HEK293T (cell line): ENCODE data around the gene CREB5.

ENCODE experiments used
- CTCF ChIA-PET: fragments of 350-600 bp; formaldehyde crosslinking; extraction: SDS; loops from one replicate; lab custom pipeline; 2021; ENCODE audit warnings: antibody characterized with exemption, inconsistent platforms; lab: Yijun Ruan, JAX
- POLR2A ChIA-PET: fragments of 350-600 bp; formaldehyde crosslinking; extraction: SDS; loops from one replicate; lab custom pipeline; 2020; ENCODE audit warnings: antibody characterized with exemption, inconsistent platforms; lab: Yijun Ruan, JAX
- DNase-seq: peaks from one replicate; pipeline ENCODE4 v3.0.0; 2012; ENCODE audit warnings: mixed read lengths; ENCODE audit errors: extremely low spot score
- ARNT ChIP-seq: fragments of 450-650 bp; IDR thresholded peaks from 2 replicates; pipeline ENCODE4 v1.6.1; 2017; ENCODE audit warnings: mild to moderate bottlenecking
- BHLHE40 ChIP-seq: fragments of 450-650 bp; IDR thresholded peaks from 2 replicates; pipeline ENCODE4 v1.6.1; 2016; ENCODE audit warnings: mild to moderate bottlenecking, moderate library complexity, borderline replicate concordance
- CTBP1 ChIP-seq: fragments of 450-650 bp; IDR thresholded peaks from 2 replicates; pipeline ENCODE4 v1.6.1; 2016; ENCODE audit warnings: borderline replicate concordance
- ELF4 ChIP-seq: fragments of 450-650 bp; IDR thresholded peaks from 2 replicates; pipeline ENCODE4 v1.6.1; 2017; ENCODE audit warnings: antibody characterized with exemption
- FOXA1 ChIP-seq: fragments of 450-650 bp; IDR thresholded peaks from 2 replicates; pipeline ENCODE4 v1.6.1; 2016; ENCODE audit warnings: mild to moderate bottlenecking
- FOXK2 ChIP-seq: fragments of 450-650 bp; IDR thresholded peaks from 2 replicates; pipeline ENCODE4 v1.6.1; 2016; ENCODE audit warnings: mild to moderate bottlenecking
- FOXM1 ChIP-seq: fragments of 450-650 bp; IDR thresholded peaks from 2 replicates; pipeline ENCODE4 v1.6.1; 2017; ENCODE audit warnings: mild to moderate bottlenecking, borderline replicate concordance
- HDGF ChIP-seq: fragments of 450-650 bp; IDR thresholded peaks from 2 replicates; pipeline ENCODE4 v1.6.1; 2017; ENCODE audit warnings: antibody characterized with exemption, borderline replicate concordance
- L3MBTL2 ChIP-seq: fragments of 450-650 bp; conservative IDR thresholded peaks from 2 replicates; pipeline ENCODE4 v1.6.1; 2016; ENCODE audit warnings: mild to moderate bottlenecking
- LEF1 ChIP-seq: fragments of 450-650 bp; IDR thresholded peaks from 2 replicates; pipeline ENCODE4 v1.6.1; 2017; ENCODE audit warnings: mild to moderate bottlenecking, borderline replicate concordance
- NFRKB ChIP-seq: fragments of 450-650 bp; IDR thresholded peaks from 2 replicates; pipeline ENCODE4 v1.6.1; 2016; ENCODE audit warnings: mild to moderate bottlenecking, moderate library complexity
- PKNOX1 ChIP-seq: fragments of 450-650 bp; IDR thresholded peaks from 2 replicates; pipeline ENCODE4 v1.6.1; 2016
- SP1 ChIP-seq: fragments of 450-650 bp; IDR thresholded peaks from 2 replicates; pipeline ENCODE4 v1.6.1; 2017
- SUZ12 ChIP-seq: fragments of 450-650 bp; IDR thresholded peaks from 2 replicates; pipeline ENCODE4 v1.6.1; 2016; ENCODE audit warnings: mild to moderate bottlenecking
- TARDBP ChIP-seq: fragments of 450-650 bp; IDR thresholded peaks from 2 replicates; pipeline ENCODE4 v1.6.1; 2016
- ZNF384 ChIP-seq: fragments of 450-650 bp; IDR thresholded peaks from 2 replicates; pipeline ENCODE4 v1.6.1; 2016

Gene CREB5

GRCh38 chr7:28418966-28419365, 6.6 kb downstream of the CREB5 start:
- ChIA-PET CTCF (no interaction called here), POLR2A (no interaction called here)
- TF ChIP-seq FOXM1 (no peak), FOXA1 (no peak), NFRKB (no peak), TARDBP (no peak), L3MBTL2 (no peak), SP1 (no peak), SUZ12 (no peak), ZNF384 (no peak), ARNT (no peak), PKNOX1 (no peak), LEF1 (no peak), FOXK2 (no peak), CTBP1 (no peak), BHLHE40 (no peak), ELF4 (no peak), HDGF (no peak)
- no peak for DNase-seq

GRCh38 chr7:28419716-28420115, 7.4 kb downstream of the CREB5 start:
- ChIA-PET CTCF (no interaction called here), POLR2A (no interaction called here)
- TF ChIP-seq ZNF384 (no peak), FOXA1 (no peak), TARDBP (no peak), PKNOX1 (no peak), FOXK2 (no peak), SUZ12 (no peak), CTBP1 (no peak), NFRKB (no peak), FOXM1 (no peak), SP1 (no peak), LEF1 (no peak)
- no peak for DNase-seq

GRCh38 chr7:28423112-28423511, 10.8 kb downstream of the CREB5 start:
- no peak for DNase-seq
- TF ChIP-seq TARDBP (no peak), SUZ12 (no peak), ZNF384 (no peak), NFRKB (no peak), PKNOX1 (no peak), FOXM1 (no peak), HDGF (no peak), BHLHE40 (no peak), ELF4 (no peak), FOXA1 (no peak)
- ChIA-PET POLR2A (no interaction called here), CTCF (no interaction called here)

DNA sequence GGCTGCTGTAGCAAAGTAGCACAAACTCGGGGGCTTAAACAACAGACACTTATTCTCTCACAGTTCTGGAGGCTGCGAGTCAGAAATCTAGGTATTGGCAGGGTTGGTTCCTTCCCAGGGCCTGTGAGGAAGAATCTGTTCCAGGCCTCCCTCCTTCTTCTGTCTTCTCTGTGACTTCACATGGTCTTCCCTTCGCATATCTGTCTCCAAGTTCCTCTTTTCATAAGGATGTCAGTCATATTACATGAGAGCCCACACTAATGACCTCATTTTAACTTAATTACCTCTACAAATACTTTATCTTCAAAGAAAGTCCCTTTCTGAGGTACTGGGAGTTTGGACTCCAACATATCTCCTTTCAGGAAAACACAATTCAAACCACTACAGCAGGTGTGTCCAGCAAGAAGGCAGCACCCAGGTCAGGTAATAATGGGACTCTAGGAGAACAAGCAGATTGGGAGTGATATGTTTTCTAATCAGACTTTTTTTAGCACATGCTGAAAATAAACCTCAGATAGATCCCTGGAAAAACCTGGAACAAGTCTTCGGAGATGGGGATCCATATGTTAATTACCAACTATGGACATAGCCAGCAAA, 11.7 kb downstream of the CREB5 start:
- no peak for DNase-seq
- no peak for TF ChIP-seq CTBP1
- no peak for TF ChIP-seq BHLHE40
- TF ChIP-seq NFRKB, result no peak
- TF ChIP-seq FOXK2, result no peak
- TF ChIP-seq TARDBP, result no peak
- TF ChIP-seq ZNF384, result no peak
- no peak for TF ChIP-seq FOXA1
- TF ChIP-seq ELF4, result no peak
- no peak for TF ChIP-seq ARNT
- no peak for TF ChIP-seq SP1
- TF ChIP-seq FOXM1, result no peak
- TF ChIP-seq L3MBTL2, result no peak
- TF ChIP-seq LEF1, result no peak
- TF ChIP-seq HDGF, result no peak
- TF ChIP-seq PKNOX1, result no peak
- no peak for TF ChIP-seq SUZ12
- ChIA-PET POLR2A (no interaction called here), CTCF (no interaction called here)

DNA sequence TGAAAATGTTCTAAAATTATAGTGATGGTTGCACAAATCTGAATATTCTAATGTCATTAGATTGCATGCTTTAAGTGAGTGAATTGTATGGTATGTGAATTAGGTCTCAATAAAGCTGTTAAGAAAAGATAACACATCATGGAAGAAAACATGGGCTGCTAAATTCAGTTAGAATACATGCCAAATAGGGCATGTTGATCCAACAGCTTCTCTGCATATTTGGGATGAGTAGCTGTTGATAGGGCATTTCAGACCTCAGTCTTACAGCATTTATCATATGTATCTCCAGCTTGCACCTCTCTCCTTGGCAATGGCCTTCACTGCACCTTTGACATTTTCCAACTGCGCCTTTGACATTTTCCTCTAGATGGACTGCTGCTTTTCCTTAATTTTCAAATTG, 13.2 kb downstream of the CREB5 start:
- TF ChIP-seq SP1, result no peak
- no peak for TF ChIP-seq FOXK2
- no peak for TF ChIP-seq ELF4
- no peak for TF ChIP-seq FOXM1
- no peak for TF ChIP-seq HDGF
- TF ChIP-seq ARNT, result no peak
- no peak for TF ChIP-seq ZNF384
- no peak for TF ChIP-seq PKNOX1
- no peak for TF ChIP-seq L3MBTL2
- no peak for TF ChIP-seq LEF1
- TF ChIP-seq SUZ12, result no peak
- TF ChIP-seq FOXA1, result no peak
- TF ChIP-seq TARDBP, result no peak
- no peak for TF ChIP-seq CTBP1
- DNase-seq, result no peak
- ChIA-PET POLR2A (interaction anchor here (2.1 kb wide), 1 partner anchor 9 kb away, joined by 5 read pairs; no protein-coding TSS in a partner anchor), CTCF (interaction anchor here (0.6 kb wide), 1 partner anchor 76 kb away, joined by 3 read pairs; no protein-coding TSS in a partner anchor)
